ENCODE results near the gene ALDH3A2. TPM values are rescaled to one million over a fixed set of nuclear protein-coding genes. Genes with fewer than 3 reads are reported as not detected.

The ALDH3A2 gene
- total RNA-seq, 1 donor from 2014 or later: 115 TPM

GRCh38 chr17:19630035-19630434, 18.5 kb upstream of the ALDH3A2 start:
- DNase-seq (no peak), ATAC-seq (no peak)
- Histone ChIP-seq H3K4me3 (no peak overlapping the region), H3K27me3 (ENCODE audit: low read depth) (no peaks in the 10 kb centered on the region), H3K27ac (no peak overlapping the region), H3K9me3 (no peaks in the 10 kb centered on the region), H3K4me1 (no peaks in the 10 kb centered on the region), H3K36me3 (no peaks in the 10 kb centered on the region)
- intact Hi-C loops (cut with DNase I): no loop called here
- TF ChIP-seq, protein P1, sequence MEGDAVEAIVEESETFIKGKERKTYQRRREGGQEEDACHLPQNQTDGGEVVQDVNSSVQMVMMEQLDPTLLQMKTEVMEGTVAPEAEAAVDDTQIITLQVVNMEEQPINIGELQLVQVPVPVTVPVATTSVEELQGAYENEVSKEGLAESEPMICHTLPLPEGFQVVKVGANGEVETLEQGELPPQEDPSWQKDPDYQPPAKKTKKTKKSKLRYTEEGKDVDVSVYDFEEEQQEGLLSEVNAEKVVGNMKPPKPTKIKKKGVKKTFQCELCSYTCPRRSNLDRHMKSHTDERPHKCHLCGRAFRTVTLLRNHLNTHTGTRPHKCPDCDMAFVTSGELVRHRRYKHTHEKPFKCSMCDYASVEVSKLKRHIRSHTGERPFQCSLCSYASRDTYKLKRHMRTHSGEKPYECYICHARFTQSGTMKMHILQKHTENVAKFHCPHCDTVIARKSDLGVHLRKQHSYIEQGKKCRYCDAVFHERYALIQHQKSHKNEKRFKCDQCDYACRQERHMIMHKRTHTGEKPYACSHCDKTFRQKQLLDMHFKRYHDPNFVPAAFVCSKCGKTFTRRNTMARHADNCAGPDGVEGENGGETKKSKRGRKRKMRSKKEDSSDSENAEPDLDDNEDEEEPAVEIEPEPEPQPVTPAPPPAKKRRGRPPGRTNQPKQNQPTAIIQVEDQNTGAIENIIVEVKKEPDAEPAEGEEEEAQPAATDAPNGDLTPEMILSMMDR (IDR thresholded peaks at IDR 0.05): no peak

DNA sequence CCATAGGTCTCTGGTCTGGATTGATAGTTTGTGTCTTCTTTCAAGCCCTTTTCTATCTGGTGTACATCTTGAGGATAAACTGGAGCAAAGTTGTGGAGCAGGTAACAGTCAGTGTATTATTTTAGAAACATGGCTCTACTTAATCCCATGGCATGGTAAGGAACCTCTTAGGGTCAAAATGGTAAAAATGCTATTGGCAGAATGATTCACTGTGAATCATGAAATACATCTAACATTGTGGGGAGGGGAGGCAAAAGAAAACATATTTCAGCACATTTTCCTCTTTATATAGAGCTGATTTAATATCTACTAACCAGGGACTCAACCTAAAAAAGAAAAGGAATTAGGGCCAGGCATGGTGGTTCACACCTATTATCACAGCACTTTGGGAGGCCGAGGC, 17.9 kb upstream of the ALDH3A2 start:
- intact Hi-C loops (cut with DNase I): no loop called here
- no peaks in the 10 kb centered on the region for H3K9me3 ChIP-seq
- H3K4me3 ChIP-seq: no peak overlapping the region
- ATAC-seq: no peak
- H3K27me3 ChIP-seq (ENCODE audit: low read depth): no peaks in the 10 kb centered on the region
- TF ChIP-seq, protein P1 (IDR thresholded peaks at IDR 0.05): no peak
- no peaks in the 10 kb centered on the region for H3K36me3 ChIP-seq
- DNase-seq: no peak
- no peak overlapping the region for H3K27ac ChIP-seq
- no peaks in the 10 kb centered on the region for H3K4me1 ChIP-seq

GRCh38 chr17:19631905-19632304, 16.6 kb upstream of the ALDH3A2 start:
- TF ChIP-seq, protein P1 (IDR thresholded peaks at IDR 0.05): no peak
- intact Hi-C loops (cut with DNase I): no loop called here
- Histone ChIP-seq H3K4me3 (no peak overlapping the region), H3K27me3 (ENCODE audit: low read depth) (no peaks in the 10 kb centered on the region), H3K36me3 (no peaks in the 10 kb centered on the region), H3K9me3 (no peaks in the 10 kb centered on the region), H3K27ac (no peak overlapping the region), H3K4me1 (no peaks in the 10 kb centered on the region)
- DNase-seq (no peak), ATAC-seq (no peak)

- intact Hi-C loops (cut with DNase I): no loop called here
These were observed 6.7 kb upstream of the ALDH3A2 start for GRCh38 chr17:19641687-19642372.

GRCh38 chr17:19642373-19642893, 6.1 kb upstream of the ALDH3A2 start:
- H3K27ac ChIP-seq: no peak overlapping the region
- no peaks in the 10 kb centered on the region for H3K36me3 ChIP-seq
- no peaks in the 10 kb centered on the region for H3K9me3 ChIP-seq
- no peak for ATAC-seq
- intact Hi-C loops (cut with DNase I): no loop called here
- H3K4me1 ChIP-seq: peaks cover 9% of the 10 kb centered on the region
- H3K27me3 ChIP-seq (ENCODE audit: low read depth): no peaks in the 10 kb centered on the region
- DNase-seq: no peak
- H3K4me3 ChIP-seq: no peak overlapping the region
- TF ChIP-seq, protein P1 (IDR thresholded peaks at IDR 0.05): no peak

More at GRCh38 chr17:19641687-19642372, 6.7 kb upstream of the ALDH3A2 start:
- no peaks in the 10 kb centered on the region for H3K27me3 ChIP-seq (ENCODE audit: low read depth)
- H3K4me1 ChIP-seq: peaks cover 3% of the 10 kb centered on the region
- H3K36me3 ChIP-seq: no peaks in the 10 kb centered on the region
- no peak for DNase-seq
- no peaks in the 10 kb centered on the region for H3K9me3 ChIP-seq
- ATAC-seq: no peak
- no peak overlapping the region for H3K27ac ChIP-seq
- no peak overlapping the region for H3K4me3 ChIP-seq
- TF ChIP-seq, protein P1 (IDR thresholded peaks at IDR 0.05): no peak
